K562 (cell line): ENCODE measurements around the gene MED15. TPM values are rescaled to one million over a fixed set of nuclear protein-coding genes. Genes with fewer than 3 reads are reported as not detected.

Experiments used
- BHLHE40 ChIP-seq: IDR thresholded peaks from 2 replicates; pipeline ENCODE4 v1.6.1; 2011; ENCODE audit warnings: low read length, improper control_type of control experiment
- BRCA1 ChIP-seq, 2 experiments: fragments of 450-650 bp in 1 of 2; sonication (generic) in 1 of 2; formaldehyde crosslinking in 1 of 2; IDR thresholded peaks; 2 replicates each; pipeline versions ENCODE4 v1.5.0 to v1.6.1; 2017 to 2020; ENCODE audit warnings: mild to moderate bottlenecking in 1 of 2, missing genetic modification reagents in 1 of 2
- CBFA2T3 ChIP-seq: fragments of 450-650 bp; IDR thresholded peaks from 2 replicates; pipeline ENCODE4 v1.6.1; 2017
- CBX8 ChIP-seq: fragments of 200-600 bp; sonication (generic); IDR thresholded peaks from 2 replicates; pipeline ENCODE4 v1.6.1; 2012; ENCODE audit warnings: borderline replicate concordance, mixed run types, low read depth, mild to moderate bottlenecking, moderate library complexity, mixed read lengths, low read length, control low read depth, inconsistent platforms; ENCODE audit not compliant: poor library complexity, severe bottlenecking; ENCODE audit errors: extremely low read depth
- ELF4 ChIP-seq: fragments of 450-650 bp; formaldehyde crosslinking; IDR thresholded peaks from 2 replicates; pipeline ENCODE4 v1.4.0; 2022; ENCODE audit warnings: missing genetic modification characterization
- FUS ChIP-seq: fragments of 200-400 bp; formaldehyde crosslinking; optimal IDR thresholded peaks from 2 replicates; pipeline ENCODE3; 2017; ENCODE audit warnings: low read depth, low read length
- HMG20A ChIP-seq: fragments of 450-650 bp; formaldehyde crosslinking; conservative IDR thresholded peaks from 2 replicates; pipeline ENCODE4 v1.4.0; 2020; ENCODE audit warnings: mild to moderate bottlenecking, mixed read lengths
- HNRNPLL ChIP-seq: fragments of 200-400 bp; formaldehyde crosslinking; IDR thresholded peaks from 2 replicates; pipeline ENCODE4 v1.6.1; 2017; ENCODE audit warnings: low read length, low read depth, mild to moderate bottlenecking; ENCODE audit not compliant: poor library complexity, severe bottlenecking
- KLF10 ChIP-seq: fragments of 250-450 bp; sonication (Bioruptor Pico); IDR thresholded peaks from 2 replicates; pipeline ENCODE4 v1.6.1; 2021; ENCODE audit warnings: matching md5 sums
- NRF1 ChIP-seq, 2 experiments: fragments of 450-650 bp; IDR thresholded peaks in 1 of 2; conservative IDR thresholded peaks in 1 of 2; 2 replicates each; pipeline ENCODE4 v1.6.1; 2014; ENCODE audit warnings: mild to moderate bottlenecking in 2 of 2
- PCBP1 ChIP-seq: fragments of 200-400 bp; formaldehyde crosslinking; IDR thresholded peaks from 2 replicates; pipeline ENCODE4 v1.6.1; 2018; ENCODE audit warnings: mild to moderate bottlenecking, low read depth, low read length; ENCODE audit not compliant: poor library complexity, severe bottlenecking
- STAG1 ChIP-seq: sonication (generic); formaldehyde crosslinking; IDR thresholded peaks from 2 replicates; pipeline ENCODE4 v1.5.0; 2020; ENCODE audit warnings: missing genetic modification reagents, borderline replicate concordance
- TRIM28 ChIP-seq: fragments of 450-650 bp; IDR thresholded peaks from 2 replicates; pipeline ENCODE4 v1.6.1; 2017
- ZBTB17 ChIP-seq: fragments of 450-650 bp; formaldehyde crosslinking; IDR thresholded peaks from 2 replicates; pipeline ENCODE4 v1.4.0; 2020; ENCODE audit warnings: mild to moderate bottlenecking
- ZFP1 ChIP-seq: fragments of 450-650 bp; formaldehyde crosslinking; IDR thresholded peaks from 2 replicates; pipeline ENCODE4 v1.4.0; 2020; ENCODE audit warnings: mild to moderate bottlenecking, mixed read lengths
- polyA plus RNA-seq, 8 experiments: library from polyadenylated mRNA; depleted of rRNA in 4 of 8; stranded (reverse) in 5 of 8; unstranded in 3 of 8; fragments of >200 nt; fragmentation: Nextera tagmentation in 2 of 8; fragmentation: Illumina TruSeq in 1 of 8; extraction: Ambion mirVana in 2 of 8; extraction: Trizol in 1 of 8; gene quantifications; 2 replicates each; pipeline versions ENCODE4 v1.2.1 to v1.2.3, GENCODE V29; 2011 to 2014; ENCODE audit warnings: inconsistent platforms in 1 of 8, missing spikeins in 1 of 8
- total RNA-seq, 7 experiments: library from RNA; depleted of rRNA in 6 of 7; stranded (reverse); fragments of >200 nt in 6 of 7; fragmentation: Illumina TruSeq in 2 of 7; extraction: Trizol in 2 of 7; gene quantifications; 2 replicates each; pipeline versions ENCODE4 v1.2.1 to v1.2.3, GENCODE V29; 2011 to 2021; ENCODE audit warnings: low replicate concordance in 1 of 7
- TF ChIP-seq, protein P1 (sequence below), 2 experiments: fragments of 450-650 bp; formaldehyde crosslinking in 1 of 2; IDR thresholded peaks; 2 replicates each; pipeline versions ENCODE4 v1.4.0 to v1.6.1; 2014 to 2020; ENCODE audit warnings: mild to moderate bottlenecking in 2 of 2, borderline replicate concordance in 1 of 2, low read depth in 1 of 2
- TF ChIP-seq, protein P2 (sequence below): fragments of 250-450 bp; sonication (Bioruptor Pico); IDR thresholded peaks from 2 replicates; pipeline ENCODE4 v1.5.0; 2020; ENCODE audit warnings: mild to moderate bottlenecking, borderline replicate concordance
- TF ChIP-seq, protein P3 (sequence below): sonication (generic); formaldehyde crosslinking; IDR thresholded peaks from 2 replicates; pipeline ENCODE4 v1.8.0; 2022; ENCODE audit warnings: mild to moderate bottlenecking, low read depth, missing genetic modification reagents

The MED15 gene
- total and polyA plus RNA-seq, 9 of the 15 experiments (the other 6 are each of a cell fraction or from before 2014, with no cell fraction given): 4.0 to 271 (median 60.1) TPM

DNA sequence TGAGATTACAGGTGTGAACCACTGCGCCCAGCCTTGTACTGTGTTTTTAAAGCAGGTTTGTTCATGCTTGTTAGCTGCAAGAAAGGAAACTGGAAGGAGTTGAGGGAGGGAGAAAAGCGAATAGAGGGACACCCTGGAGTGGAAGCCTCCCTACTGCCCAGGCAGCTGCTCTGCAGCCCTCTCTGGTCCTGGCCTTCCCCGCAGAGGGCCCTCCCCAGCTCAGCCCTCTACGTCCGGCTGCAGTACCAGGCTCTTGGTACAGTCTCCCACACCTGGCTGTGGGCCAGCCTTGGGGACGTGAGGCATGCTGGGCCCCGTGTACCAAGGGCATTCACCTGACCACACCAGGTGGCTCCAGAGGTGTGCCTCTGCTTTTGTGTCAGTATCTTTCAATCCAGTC is 70.8 kb downstream of the MED15 start (continued):
- TF ChIP-seq PCBP1: no peak
- TF ChIP-seq TRIM28: no peak
- TF ChIP-seq, protein P1, sequence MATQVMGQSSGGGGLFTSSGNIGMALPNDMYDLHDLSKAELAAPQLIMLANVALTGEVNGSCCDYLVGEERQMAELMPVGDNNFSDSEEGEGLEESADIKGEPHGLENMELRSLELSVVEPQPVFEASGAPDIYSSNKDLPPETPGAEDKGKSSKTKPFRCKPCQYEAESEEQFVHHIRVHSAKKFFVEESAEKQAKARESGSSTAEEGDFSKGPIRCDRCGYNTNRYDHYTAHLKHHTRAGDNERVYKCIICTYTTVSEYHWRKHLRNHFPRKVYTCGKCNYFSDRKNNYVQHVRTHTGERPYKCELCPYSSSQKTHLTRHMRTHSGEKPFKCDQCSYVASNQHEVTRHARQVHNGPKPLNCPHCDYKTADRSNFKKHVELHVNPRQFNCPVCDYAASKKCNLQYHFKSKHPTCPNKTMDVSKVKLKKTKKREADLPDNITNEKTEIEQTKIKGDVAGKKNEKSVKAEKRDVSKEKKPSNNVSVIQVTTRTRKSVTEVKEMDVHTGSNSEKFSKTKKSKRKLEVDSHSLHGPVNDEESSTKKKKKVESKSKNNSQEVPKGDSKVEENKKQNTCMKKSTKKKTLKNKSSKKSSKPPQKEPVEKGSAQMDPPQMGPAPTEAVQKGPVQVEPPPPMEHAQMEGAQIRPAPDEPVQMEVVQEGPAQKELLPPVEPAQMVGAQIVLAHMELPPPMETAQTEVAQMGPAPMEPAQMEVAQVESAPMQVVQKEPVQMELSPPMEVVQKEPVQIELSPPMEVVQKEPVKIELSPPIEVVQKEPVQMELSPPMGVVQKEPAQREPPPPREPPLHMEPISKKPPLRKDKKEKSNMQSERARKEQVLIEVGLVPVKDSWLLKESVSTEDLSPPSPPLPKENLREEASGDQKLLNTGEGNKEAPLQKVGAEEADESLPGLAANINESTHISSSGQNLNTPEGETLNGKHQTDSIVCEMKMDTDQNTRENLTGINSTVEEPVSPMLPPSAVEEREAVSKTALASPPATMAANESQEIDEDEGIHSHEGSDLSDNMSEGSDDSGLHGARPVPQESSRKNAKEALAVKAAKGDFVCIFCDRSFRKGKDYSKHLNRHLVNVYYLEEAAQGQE (IDR thresholded peaks at IDR 0.05; ENCODE audit: borderline replicate concordance): no peak
- TF ChIP-seq, protein P1 (CRISPR knock-in tag; IDR thresholded peaks at IDR 0.05; ENCODE audit: low read depth): no peak
- no peak for TF ChIP-seq ZBTB17 (CRISPR knock-in tag)
- 0 out of 2 replicates have a peak, but pooled peaks have one; percentile 4 for TF ChIP-seq HMG20A (CRISPR knock-in tag)
- no peak for TF ChIP-seq KLF10 (CRISPR knock-in tag)
- peak; percentile 29; the same call in 1 of the 2 replicates for TF ChIP-seq STAG1 (CRISPR knock-in tag)
- TF ChIP-seq, protein P2, sequence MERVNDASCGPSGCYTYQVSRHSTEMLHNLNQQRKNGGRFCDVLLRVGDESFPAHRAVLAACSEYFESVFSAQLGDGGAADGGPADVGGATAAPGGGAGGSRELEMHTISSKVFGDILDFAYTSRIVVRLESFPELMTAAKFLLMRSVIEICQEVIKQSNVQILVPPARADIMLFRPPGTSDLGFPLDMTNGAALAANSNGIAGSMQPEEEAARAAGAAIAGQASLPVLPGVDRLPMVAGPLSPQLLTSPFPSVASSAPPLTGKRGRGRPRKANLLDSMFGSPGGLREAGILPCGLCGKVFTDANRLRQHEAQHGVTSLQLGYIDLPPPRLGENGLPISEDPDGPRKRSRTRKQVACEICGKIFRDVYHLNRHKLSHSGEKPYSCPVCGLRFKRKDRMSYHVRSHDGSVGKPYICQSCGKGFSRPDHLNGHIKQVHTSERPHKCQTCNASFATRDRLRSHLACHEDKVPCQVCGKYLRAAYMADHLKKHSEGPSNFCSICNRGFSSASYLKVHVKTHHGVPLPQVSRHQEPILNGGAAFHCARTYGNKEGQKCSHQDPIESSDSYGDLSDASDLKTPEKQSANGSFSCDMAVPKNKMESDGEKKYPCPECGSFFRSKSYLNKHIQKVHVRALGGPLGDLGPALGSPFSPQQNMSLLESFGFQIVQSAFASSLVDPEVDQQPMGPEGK: no peak
- no peak for TF ChIP-seq CBX8
- TF ChIP-seq CBFA2T3: no peak
- no peak for TF ChIP-seq ZFP1 (CRISPR knock-in tag)
- TF ChIP-seq BRCA1 (IDR thresholded peaks at IDR 0.05): no peak
- TF ChIP-seq BRCA1 (CRISPR knock-in tag; IDR thresholded peaks at IDR 0.05): no peak
- no peak for TF ChIP-seq BHLHE40
- TF ChIP-seq NRF1 (conservative IDR thresholded peaks at IDR 0.05 in 1 of 2, IDR thresholded peaks at IDR 0.05 in 1 of 2): no peak
- no peak for TF ChIP-seq FUS
- TF ChIP-seq, protein P3, sequence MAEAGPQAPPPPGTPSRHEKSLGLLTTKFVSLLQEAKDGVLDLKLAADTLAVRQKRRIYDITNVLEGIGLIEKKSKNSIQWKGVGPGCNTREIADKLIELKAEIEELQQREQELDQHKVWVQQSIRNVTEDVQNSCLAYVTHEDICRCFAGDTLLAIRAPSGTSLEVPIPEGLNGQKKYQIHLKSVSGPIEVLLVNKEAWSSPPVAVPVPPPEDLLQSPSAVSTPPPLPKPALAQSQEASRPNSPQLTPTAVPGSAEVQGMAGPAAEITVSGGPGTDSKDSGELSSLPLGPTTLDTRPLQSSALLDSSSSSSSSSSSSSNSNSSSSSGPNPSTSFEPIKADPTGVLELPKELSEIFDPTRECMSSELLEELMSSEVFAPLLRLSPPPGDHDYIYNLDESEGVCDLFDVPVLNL: no peak
- no peak for TF ChIP-seq HNRNPLL
- no peak for TF ChIP-seq ELF4 (CRISPR knock-in tag)
